DND-41 (cell line): ENCODE measurements around the gene ATPAF1.

Experiments
- ATAC-seq: fragments of 200-7000 bp; cut with Tn5 transposase; 3 replicates; pipeline ENCODE4 v1.9.1; 2021; ENCODE audit warnings: low read depth; ENCODE audit not compliant: insufficient read depth
- DNase-seq: peaks from one replicate; pipeline ENCODE4 v3.0.0-alpha.2; 2020
- H2AFZ ChIP-seq: 2 replicates; pipeline ENCODE4 v1.6.0; 2012; ENCODE audit warnings: low read depth, low read length
- H3K27ac ChIP-seq: 2 replicates; pipeline ENCODE4 v1.5.1; 2012; ENCODE audit warnings: low read length, inconsistent platforms
- H3K27me3 ChIP-seq: fragments of 200-600 bp; sonication (generic); 2 replicates; pipeline ENCODE4 v1.6.0; 2012; ENCODE audit warnings: low read length, mild to moderate bottlenecking, inconsistent platforms; ENCODE audit not compliant: insufficient read depth, poor library complexity
- H3K36me3 ChIP-seq: 2 replicates; pipeline ENCODE4 v1.5.1; 2012; ENCODE audit warnings: low read length, inconsistent platforms; ENCODE audit not compliant: insufficient read depth
- H3K4me1 ChIP-seq: 2 replicates; pipeline ENCODE4 v1.5.1; 2012; ENCODE audit warnings: mild to moderate bottlenecking, low read length; ENCODE audit not compliant: insufficient read depth
- H3K4me2 ChIP-seq: 2 replicates; pipeline ENCODE4 v1.6.0; 2012; ENCODE audit warnings: mild to moderate bottlenecking, moderate library complexity, low read length, inconsistent platforms; ENCODE audit not compliant: insufficient read depth
- H3K4me3 ChIP-seq, 2 experiments: fragments of 200-600 bp in 1 of 2; shearing (Covaris generic) in 1 of 2; 2 replicates each; pipeline ENCODE4 v1.5.1; 2012 to 2016; ENCODE audit warnings: inconsistent platforms in 2 of 2, low read length in 2 of 2, mild to moderate bottlenecking in 2 of 2, low read depth in 1 of 2, moderate library complexity in 1 of 2
- H3K79me2 ChIP-seq: 2 replicates; pipeline ENCODE4 v1.6.0; 2012; ENCODE audit warnings: low read length, inconsistent platforms; ENCODE audit not compliant: insufficient read depth
- H3K9ac ChIP-seq: 2 replicates; pipeline ENCODE4 v1.6.0; 2012; ENCODE audit warnings: low read depth, mild to moderate bottlenecking, inconsistent platforms, low read length, moderate library complexity
- H3K9me3 ChIP-seq: 2 replicates; pipeline ENCODE4 v1.5.1; 2012; ENCODE audit warnings: low read length, moderate library complexity, mild to moderate bottlenecking, inconsistent platforms; ENCODE audit not compliant: insufficient read depth, severe bottlenecking
- H4K20me1 ChIP-seq: 2 replicates; pipeline ENCODE4 v1.6.0; 2012; ENCODE audit warnings: low read length; ENCODE audit not compliant: insufficient read depth
- CTCF ChIP-seq: IDR thresholded peaks from 2 replicates; pipeline ENCODE4 v1.5.1; 2012; ENCODE audit warnings: borderline replicate concordance, low read length, moderate library complexity, mild to moderate bottlenecking; ENCODE audit not compliant: poor library complexity, severe bottlenecking; ENCODE audit errors: extremely low read depth
- EZH2 ChIP-seq: IDR thresholded peaks from 3 replicates; pipeline ENCODE4 v1.6.1; 2012; ENCODE audit warnings: borderline replicate concordance, low read depth, mild to moderate bottlenecking, moderate library complexity, low read length, inconsistent platforms; ENCODE audit not compliant: severe bottlenecking

ATPAF1 gene

DNA sequence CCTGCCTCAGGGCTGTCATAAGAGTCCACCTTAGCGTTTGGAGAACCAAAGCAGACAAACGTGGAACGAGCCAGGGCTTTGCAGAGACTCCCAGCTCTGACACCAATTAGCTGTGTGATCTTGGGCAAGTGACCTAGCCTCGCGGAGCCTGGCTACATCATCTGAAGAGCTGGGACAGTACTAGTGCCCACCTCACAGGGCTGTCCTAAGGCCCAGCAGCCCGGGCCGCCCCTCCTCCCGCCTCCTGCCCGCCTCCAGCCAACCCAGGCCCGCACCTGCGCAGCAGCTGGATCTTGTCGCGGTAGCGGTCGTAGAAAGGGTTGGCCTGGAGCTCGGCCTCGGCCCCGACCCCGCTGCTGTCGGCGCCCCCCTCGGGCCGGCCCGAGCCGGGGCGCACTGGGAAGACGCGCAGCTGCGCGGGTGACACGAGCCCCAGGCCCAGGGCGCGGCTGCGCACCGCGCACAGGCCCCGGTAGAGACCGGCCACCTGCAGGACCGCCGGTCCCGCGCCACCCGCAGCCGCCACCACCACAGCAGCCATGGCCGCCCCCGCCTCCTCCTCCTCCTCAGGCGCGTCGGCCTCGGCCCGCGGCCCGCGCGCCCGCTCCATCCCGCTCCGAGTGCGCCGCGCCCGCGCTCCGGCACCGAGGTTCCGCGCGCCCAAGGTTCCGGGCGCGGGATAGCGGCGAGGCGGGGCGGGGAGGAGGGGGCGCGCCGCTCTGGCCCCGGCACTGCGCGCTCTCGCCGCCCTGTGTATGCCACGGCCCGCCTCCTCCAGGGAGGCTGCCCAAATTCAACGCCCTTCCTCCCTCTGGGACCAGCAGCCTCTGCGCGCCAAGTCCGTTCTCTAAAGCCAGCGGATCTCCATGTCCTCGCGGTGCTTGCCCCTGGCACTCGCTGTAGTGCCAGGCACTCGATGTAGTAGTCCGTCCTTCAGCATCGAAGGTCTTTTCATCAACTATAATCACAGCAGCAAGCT, at the start of gene ATPAF1:
ATPAF1 (minus strand) TSS at position 583 of the 979 bp plus-strand sequence; CDS start at position 541, 42 bp downstream.
- DNase-seq (peak; percentile 53), ATAC-seq (peak; percentile 88)
- Histone ChIP-seq H3K27ac (peak within 1 kb of the TSS; percentile 58), H2AFZ (peak within 1 kb of the TSS; percentile 85), H3K9me3 (no peaks in the 10 kb centered on the region), H4K20me1 (no peaks in the 10 kb centered on the region), H3K4me2 (peak within 1 kb of the TSS; percentile 75), H3K9ac (peak within 1 kb of the TSS; percentile 69), H3K4me3 (peak within 1 kb of the TSS; percentile 48 to 72; a peak in 3 of 4 replicates), H3K36me3 (peaks cover 12% of the 10 kb centered on the region), H3K79me2 (peaks cover 11% of the 10 kb centered on the region), H3K4me1 (peaks cover 17% of the 10 kb centered on the region), H3K27me3 (no peaks in the 10 kb centered on the region)
- no peak for TF ChIP-seq CTCF

DNA sequence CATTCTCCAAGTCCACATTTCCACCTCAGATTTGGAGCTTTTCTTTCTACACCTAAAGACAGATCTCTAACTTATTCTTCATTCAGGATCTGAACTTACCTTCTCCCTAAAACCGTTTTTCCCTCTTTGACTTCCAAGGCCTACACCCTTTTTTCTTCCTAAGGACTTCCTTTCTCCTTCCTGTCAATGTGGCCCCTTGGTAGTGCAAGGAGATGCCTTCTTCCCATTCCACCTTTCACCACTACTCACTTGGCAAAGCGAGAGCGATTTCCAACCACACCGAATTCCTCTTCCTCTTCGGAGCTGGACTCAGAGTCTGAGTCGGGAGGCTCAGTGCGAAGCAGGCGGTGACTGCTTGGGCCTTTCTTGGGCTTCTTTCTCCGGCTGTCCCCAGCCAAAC, 49.5 kb upstream of the ATPAF1 start:
- Histone ChIP-seq H3K4me1 (peaks cover 32% of the 10 kb centered on the region), H3K9me3 (no peaks in the 10 kb centered on the region), H3K4me3 (peak overlapping the region; percentile 74 to 93; a peak in 3 of 4 replicates), H3K27me3 (no peaks in the 10 kb centered on the region), H3K4me2 (peak overlapping the region; percentile 85), H4K20me1 (peaks cover 6% of the 10 kb centered on the region; the same call in 1 of the 2 replicates), H3K9ac (peak overlapping the region; percentile 90), H2AFZ (no peak overlapping the region), H3K27ac (peak overlapping the region; percentile 67; the same call in 1 of the 2 replicates), H3K36me3 (peaks cover 40% of the 10 kb centered on the region), H3K79me2 (peaks cover 33% of the 10 kb centered on the region)
- DNase-seq (no peak), ATAC-seq (no peak)
- no peak for TF ChIP-seq EZH2

GRCh38 chr1:46714976-46715375, 46.8 kb upstream of the ATPAF1 start:
- H3K9ac ChIP-seq: no peak overlapping the region
- peaks cover 61% of the 10 kb centered on the region for H3K36me3 ChIP-seq
- DNase-seq (no peak), ATAC-seq (no peak)
- H4K20me1 ChIP-seq: peaks cover 12% of the 10 kb centered on the region; the same call in 1 of the 2 replicates
- H3K9me3 ChIP-seq: no peaks in the 10 kb centered on the region
- H3K27ac ChIP-seq: no peak overlapping the region
- H3K79me2 ChIP-seq: peaks cover 40% of the 10 kb centered on the region
- no peak overlapping the region for H3K4me2 ChIP-seq
- H2AFZ ChIP-seq: no peak overlapping the region
- TF ChIP-seq CTCF: no peak
- TF ChIP-seq EZH2: no peak
- peaks cover 32% of the 10 kb centered on the region for H3K4me1 ChIP-seq
- H3K27me3 ChIP-seq: no peaks in the 10 kb centered on the region
- H3K4me3 ChIP-seq: no peak overlapping the region

DNA sequence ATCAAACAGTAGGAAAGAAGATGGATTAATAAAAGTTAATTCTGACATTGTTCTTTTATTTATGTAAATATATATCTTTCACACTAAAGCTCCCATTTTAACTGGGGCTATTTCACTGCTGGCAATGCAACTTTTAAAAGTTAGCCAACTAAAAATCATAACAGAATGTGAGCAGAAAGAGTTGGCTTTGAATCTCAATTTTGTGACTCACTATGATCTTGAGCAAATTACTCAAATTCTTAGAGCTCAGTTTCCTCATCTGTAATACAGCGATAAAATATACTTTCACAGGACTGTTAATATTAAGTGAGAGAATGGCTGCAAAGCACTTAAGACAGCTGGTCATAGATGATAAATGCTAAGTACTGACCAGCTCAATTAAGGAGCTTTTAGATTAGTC, 40.0 kb upstream of the ATPAF1 start:
- H3K4me3 ChIP-seq: no peak overlapping the region
- no peaks in the 10 kb centered on the region for H3K9me3 ChIP-seq
- peaks cover 8% of the 10 kb centered on the region for H3K79me2 ChIP-seq
- no peak overlapping the region for H3K9ac ChIP-seq
- no peaks in the 10 kb centered on the region for H3K27me3 ChIP-seq
- H2AFZ ChIP-seq: no peak overlapping the region
- H3K27ac ChIP-seq: no peak overlapping the region
- no peak for DNase-seq
- H3K4me1 ChIP-seq: no peaks in the 10 kb centered on the region
- H3K36me3 ChIP-seq: peaks cover 83% of the 10 kb centered on the region
- no peak for ATAC-seq
- no peak overlapping the region for H3K4me2 ChIP-seq
- H4K20me1 ChIP-seq: peaks cover 6% of the 10 kb centered on the region; the same call in 1 of the 2 replicates
- TF ChIP-seq CTCF: no peak
